HepG2 (cell line): ENCODE results near the gene VAMP5. TPM values are rescaled to one million over a fixed set of nuclear protein-coding genes. Genes with fewer than 3 reads are reported as not detected.
A peak's percentile ranks its signal among the peaks of the same experiment; 100 is the strongest.

Source experiments
- CAMTA2 ChIP-seq: sonication (generic); formaldehyde crosslinking; IDR thresholded peaks from 2 replicates; pipeline ENCODE4 v1.4.0; 2020; ENCODE audit warnings: mild to moderate bottlenecking, missing genetic modification reagents, borderline replicate concordance
- DNMT3B ChIP-seq: conservative IDR thresholded peaks from 2 replicates; pipeline ENCODE4 v1.6.1; 2016; ENCODE audit warnings: missing biosample characterization, control low read depth
- ELF1 ChIP-seq: sonication (generic); formaldehyde crosslinking; IDR thresholded peaks from 2 replicates; pipeline ENCODE4 v1.4.0; 2020; ENCODE audit warnings: missing genetic modification reagents
- GABPA ChIP-seq, 2 experiments: IDR thresholded peaks; 2 replicates each; pipeline ENCODE4 v1.6.1; 2011 to 2016; ENCODE audit warnings: low read depth in 2 of 2, low read length in 1 of 2, missing biosample characterization in 1 of 2, missing genetic modification characterization in 1 of 2
- HDAC1 ChIP-seq: sonication (generic); formaldehyde crosslinking; IDR thresholded peaks from 2 replicates; pipeline ENCODE4 v1.5.1; 2020; ENCODE audit warnings: mild to moderate bottlenecking, missing genetic modification reagents
- RCOR2 ChIP-seq: IDR thresholded peaks from 2 replicates; pipeline ENCODE4 v1.6.1; 2016; ENCODE audit warnings: missing biosample characterization, missing genetic modification reagents
- SRF ChIP-seq: IDR thresholded peaks from 2 replicates; pipeline ENCODE4 v1.6.1; 2011; ENCODE audit warnings: mild to moderate bottlenecking, low read depth, low read length, moderate library complexity
- ZFP90 ChIP-seq: sonication (generic); formaldehyde crosslinking; IDR thresholded peaks from 2 replicates; pipeline ENCODE4 v1.8.0; 2022; ENCODE audit warnings: missing genetic modification reagents, mild to moderate bottlenecking, inconsistent platforms, borderline replicate concordance
- ZNF10 ChIP-seq: sonication (generic); formaldehyde crosslinking; IDR thresholded peaks from 2 replicates; pipeline ENCODE4 v1.4.0; 2020; ENCODE audit warnings: mild to moderate bottlenecking, low read depth, missing genetic modification reagents, borderline replicate concordance
- polyA plus RNA-seq, 8 experiments: library from polyadenylated mRNA; depleted of rRNA in 3 of 8; stranded (reverse) in 7 of 8; unstranded in 1 of 8; fragments of >200 nt; fragmentation: Illumina TruSeq in 4 of 8; extraction: Trizol in 4 of 8; gene quantifications; 2 replicates each; pipeline versions ENCODE4 v1.2.1 to v1.2.3, GENCODE V29; 2011 to 2016; ENCODE audit warnings: low read depth in 4 of 8, missing spikeins in 1 of 8, mixed read lengths in 1 of 8; ENCODE audit not compliant: insufficient read depth in 1 of 8
- total RNA-seq, 5 experiments: library from RNA; depleted of rRNA; stranded (reverse); fragments of >200 nt; fragmentation: Illumina TruSeq; extraction: Trizol; gene quantifications; 2 replicates each; pipeline ENCODE4 v1.2.3, GENCODE V29; 2016; ENCODE audit warnings: low read depth in 1 of 5
- TF ChIP-seq, protein P1 (sequence below): IDR thresholded peaks from 2 replicates; pipeline ENCODE4 v1.6.1; 2016; ENCODE audit warnings: mild to moderate bottlenecking, missing biosample characterization, missing genetic modification reagents
- TF ChIP-seq, protein P2 (sequence below): sonication (generic); formaldehyde crosslinking; IDR thresholded peaks from 2 replicates; pipeline ENCODE4 v1.5.1; 2020; ENCODE audit warnings: mild to moderate bottlenecking, missing genetic modification reagents, moderate library complexity
- TF ChIP-seq, protein P3 (sequence below): sonication (generic); IDR thresholded peaks from 2 replicates; pipeline ENCODE4 v1.6.1; 2016; ENCODE audit warnings: low read depth, borderline replicate concordance
- TF ChIP-seq, protein P4 (sequence below): sonication (generic); formaldehyde crosslinking; IDR thresholded peaks from 2 replicates; pipeline ENCODE4 v1.4.0; 2020; ENCODE audit warnings: mild to moderate bottlenecking, missing genetic modification reagents
- TF ChIP-seq, protein P5 (sequence below): sonication (generic); formaldehyde crosslinking; IDR thresholded peaks from 2 replicates; pipeline ENCODE4 v1.8.0; 2022; ENCODE audit warnings: mild to moderate bottlenecking, missing genetic modification reagents, moderate library complexity

Gene VAMP5
- total and polyA plus RNA-seq, 2 of the 13 experiments (the other 11 are each of a cell fraction or from before 2014, with no cell fraction given): 7.2 to 56.7 TPM

DNA sequence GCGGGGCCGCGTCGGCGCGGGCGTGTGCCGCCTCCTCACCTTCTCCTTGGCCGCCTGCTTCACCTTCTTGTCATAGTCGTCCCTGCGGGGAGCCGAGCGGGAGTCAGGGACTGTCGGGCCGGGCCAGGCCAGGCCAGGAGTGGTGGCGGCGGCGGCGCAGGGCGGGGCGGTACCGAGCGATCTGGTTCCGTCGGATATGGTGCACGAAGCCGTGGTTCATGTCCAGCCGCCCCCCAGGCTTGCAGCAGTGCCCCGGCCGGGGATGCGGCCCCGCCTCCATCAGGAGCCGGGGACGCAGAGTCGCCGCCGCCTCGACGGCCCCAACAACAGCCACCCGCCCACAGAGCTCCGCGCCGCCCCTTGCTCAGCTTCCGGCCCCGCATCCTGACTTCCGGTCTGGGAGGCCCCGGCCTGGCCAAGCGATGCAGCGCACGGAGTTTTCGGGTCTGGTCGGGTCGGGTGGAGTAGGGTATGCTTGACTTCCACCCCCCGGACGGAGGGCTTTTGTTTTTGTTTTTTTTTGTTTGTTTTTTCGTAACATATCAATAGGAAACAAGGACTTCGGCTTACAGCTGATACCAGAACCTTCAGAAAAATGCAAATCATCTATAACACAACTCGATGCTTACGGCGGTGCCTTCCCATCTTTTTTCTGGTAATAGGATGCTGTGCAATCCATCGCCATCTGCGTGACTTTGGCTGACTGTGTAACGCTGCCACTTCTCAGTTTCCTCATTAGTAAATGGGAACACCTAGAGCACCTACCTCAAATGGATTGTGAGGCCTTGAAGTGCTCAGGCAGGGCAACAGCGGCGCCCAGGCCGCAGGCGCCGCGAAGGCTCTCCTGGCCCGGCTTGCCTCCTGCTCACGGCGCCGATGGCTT is 27.7 kb downstream of the VAMP5 start, which contains the start of gene C2orf68 (continued):
- TF ChIP-seq, protein P1, sequence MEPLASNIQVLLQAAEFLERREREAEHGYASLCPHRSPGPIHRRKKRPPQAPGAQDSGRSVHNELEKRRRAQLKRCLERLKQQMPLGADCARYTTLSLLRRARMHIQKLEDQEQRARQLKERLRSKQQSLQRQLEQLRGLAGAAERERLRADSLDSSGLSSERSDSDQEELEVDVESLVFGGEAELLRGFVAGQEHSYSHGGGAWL (CRISPR knock-in tag): peak; percentile 93
- peak; percentile 84 for TF ChIP-seq CAMTA2 (CRISPR knock-in tag)
- peak; percentile 95 for TF ChIP-seq GABPA (IDR thresholded peaks at IDR 0.05; ENCODE audit: low read depth, low read length)
- TF ChIP-seq GABPA (CRISPR knock-in tag; IDR thresholded peaks at IDR 0.05; ENCODE audit: low read depth): peak; percentile 95
- TF ChIP-seq ZNF10 (CRISPR knock-in tag): no peak
- TF ChIP-seq RCOR2 (CRISPR knock-in tag): no peak
- TF ChIP-seq DNMT3B (CRISPR knock-in tag): 0 out of 2 replicates have a peak, but pooled peaks have one; percentile 20
- TF ChIP-seq ZFP90 (CRISPR knock-in tag): peak; percentile 14; the same call in 1 of the 2 replicates
- TF ChIP-seq, protein P2, sequence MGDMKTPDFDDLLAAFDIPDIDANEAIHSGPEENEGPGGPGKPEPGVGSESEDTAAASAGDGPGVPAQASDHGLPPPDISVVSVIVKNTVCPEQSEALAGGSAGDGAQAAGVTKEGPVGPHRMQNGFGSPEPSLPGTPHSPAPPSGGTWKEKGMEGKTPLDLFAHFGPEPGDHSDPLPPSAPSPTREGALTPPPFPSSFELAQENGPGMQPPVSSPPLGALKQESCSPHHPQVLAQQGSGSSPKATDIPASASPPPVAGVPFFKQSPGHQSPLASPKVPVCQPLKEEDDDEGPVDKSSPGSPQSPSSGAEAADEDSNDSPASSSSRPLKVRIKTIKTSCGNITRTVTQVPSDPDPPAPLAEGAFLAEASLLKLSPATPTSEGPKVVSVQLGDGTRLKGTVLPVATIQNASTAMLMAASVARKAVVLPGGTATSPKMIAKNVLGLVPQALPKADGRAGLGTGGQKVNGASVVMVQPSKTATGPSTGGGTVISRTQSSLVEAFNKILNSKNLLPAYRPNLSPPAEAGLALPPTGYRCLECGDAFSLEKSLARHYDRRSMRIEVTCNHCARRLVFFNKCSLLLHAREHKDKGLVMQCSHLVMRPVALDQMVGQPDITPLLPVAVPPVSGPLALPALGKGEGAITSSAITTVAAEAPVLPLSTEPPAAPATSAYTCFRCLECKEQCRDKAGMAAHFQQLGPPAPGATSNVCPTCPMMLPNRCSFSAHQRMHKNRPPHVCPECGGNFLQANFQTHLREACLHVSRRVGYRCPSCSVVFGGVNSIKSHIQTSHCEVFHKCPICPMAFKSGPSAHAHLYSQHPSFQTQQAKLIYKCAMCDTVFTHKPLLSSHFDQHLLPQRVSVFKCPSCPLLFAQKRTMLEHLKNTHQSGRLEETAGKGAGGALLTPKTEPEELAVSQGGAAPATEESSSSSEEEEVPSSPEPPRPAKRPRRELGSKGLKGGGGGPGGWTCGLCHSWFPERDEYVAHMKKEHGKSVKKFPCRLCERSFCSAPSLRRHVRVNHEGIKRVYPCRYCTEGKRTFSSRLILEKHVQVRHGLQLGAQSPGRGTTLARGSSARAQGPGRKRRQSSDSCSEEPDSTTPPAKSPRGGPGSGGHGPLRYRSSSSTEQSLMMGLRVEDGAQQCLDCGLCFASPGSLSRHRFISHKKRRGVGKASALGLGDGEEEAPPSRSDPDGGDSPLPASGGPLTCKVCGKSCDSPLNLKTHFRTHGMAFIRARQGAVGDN (CRISPR knock-in tag): peak; percentile 99
- peak; percentile 53; the same call in 1 of the 2 replicates for TF ChIP-seq SRF
- TF ChIP-seq, protein P3, sequence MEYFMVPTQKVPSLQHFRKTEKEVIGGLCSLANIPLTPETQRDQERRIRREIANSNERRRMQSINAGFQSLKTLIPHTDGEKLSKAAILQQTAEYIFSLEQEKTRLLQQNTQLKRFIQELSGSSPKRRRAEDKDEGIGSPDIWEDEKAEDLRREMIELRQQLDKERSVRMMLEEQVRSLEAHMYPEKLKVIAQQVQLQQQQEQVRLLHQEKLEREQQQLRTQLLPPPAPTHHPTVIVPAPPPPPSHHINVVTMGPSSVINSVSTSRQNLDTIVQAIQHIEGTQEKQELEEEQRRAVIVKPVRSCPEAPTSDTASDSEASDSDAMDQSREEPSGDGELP: peak; percentile 9; the same call in 1 of the 2 replicates
- TF ChIP-seq, protein P4, sequence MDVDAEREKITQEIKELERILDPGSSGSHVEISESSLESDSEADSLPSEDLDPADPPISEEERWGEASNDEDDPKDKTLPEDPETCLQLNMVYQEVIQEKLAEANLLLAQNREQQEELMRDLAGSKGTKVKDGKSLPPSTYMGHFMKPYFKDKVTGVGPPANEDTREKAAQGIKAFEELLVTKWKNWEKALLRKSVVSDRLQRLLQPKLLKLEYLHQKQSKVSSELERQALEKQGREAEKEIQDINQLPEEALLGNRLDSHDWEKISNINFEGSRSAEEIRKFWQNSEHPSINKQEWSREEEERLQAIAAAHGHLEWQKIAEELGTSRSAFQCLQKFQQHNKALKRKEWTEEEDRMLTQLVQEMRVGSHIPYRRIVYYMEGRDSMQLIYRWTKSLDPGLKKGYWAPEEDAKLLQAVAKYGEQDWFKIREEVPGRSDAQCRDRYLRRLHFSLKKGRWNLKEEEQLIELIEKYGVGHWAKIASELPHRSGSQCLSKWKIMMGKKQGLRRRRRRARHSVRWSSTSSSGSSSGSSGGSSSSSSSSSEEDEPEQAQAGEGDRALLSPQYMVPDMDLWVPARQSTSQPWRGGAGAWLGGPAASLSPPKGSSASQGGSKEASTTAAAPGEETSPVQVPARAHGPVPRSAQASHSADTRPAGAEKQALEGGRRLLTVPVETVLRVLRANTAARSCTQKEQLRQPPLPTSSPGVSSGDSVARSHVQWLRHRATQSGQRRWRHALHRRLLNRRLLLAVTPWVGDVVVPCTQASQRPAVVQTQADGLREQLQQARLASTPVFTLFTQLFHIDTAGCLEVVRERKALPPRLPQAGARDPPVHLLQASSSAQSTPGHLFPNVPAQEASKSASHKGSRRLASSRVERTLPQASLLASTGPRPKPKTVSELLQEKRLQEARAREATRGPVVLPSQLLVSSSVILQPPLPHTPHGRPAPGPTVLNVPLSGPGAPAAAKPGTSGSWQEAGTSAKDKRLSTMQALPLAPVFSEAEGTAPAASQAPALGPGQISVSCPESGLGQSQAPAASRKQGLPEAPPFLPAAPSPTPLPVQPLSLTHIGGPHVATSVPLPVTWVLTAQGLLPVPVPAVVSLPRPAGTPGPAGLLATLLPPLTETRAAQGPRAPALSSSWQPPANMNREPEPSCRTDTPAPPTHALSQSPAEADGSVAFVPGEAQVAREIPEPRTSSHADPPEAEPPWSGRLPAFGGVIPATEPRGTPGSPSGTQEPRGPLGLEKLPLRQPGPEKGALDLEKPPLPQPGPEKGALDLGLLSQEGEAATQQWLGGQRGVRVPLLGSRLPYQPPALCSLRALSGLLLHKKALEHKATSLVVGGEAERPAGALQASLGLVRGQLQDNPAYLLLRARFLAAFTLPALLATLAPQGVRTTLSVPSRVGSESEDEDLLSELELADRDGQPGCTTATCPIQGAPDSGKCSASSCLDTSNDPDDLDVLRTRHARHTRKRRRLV: no peak
- TF ChIP-seq ELF1: peak; percentile 90
- TF ChIP-seq, protein P5, sequence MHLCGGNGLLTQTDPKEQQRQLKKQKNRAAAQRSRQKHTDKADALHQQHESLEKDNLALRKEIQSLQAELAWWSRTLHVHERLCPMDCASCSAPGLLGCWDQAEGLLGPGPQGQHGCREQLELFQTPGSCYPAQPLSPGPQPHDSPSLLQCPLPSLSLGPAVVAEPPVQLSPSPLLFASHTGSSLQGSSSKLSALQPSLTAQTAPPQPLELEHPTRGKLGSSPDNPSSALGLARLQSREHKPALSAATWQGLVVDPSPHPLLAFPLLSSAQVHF (CRISPR knock-in tag): peak; percentile 61; the same call in 1 of the 2 replicates
- peak; percentile 81 for TF ChIP-seq HDAC1 (CRISPR knock-in tag)
